Keratinocyte (primary cell): Measurements from ENCODE around the gene ZNF346. TPM values are rescaled to one million over a fixed set of nuclear protein-coding genes. Genes with fewer than 3 reads are reported as not detected.

Source experiments
- DNase-seq: peaks from one replicate; pipeline ENCODE4 v3.0.0-alpha.2; 2011; ENCODE audit warnings: low read depth, missing footprints, low spot score
- FAIRE-seq: peaks from 2 replicates; lab custom pipeline; 2011; peaks lifted over from hg19 to GRCh38; lab: Jason Lieb, UNC
- H2AFZ ChIP-seq: 2 replicates; pipeline ENCODE4 v1.6.0; 2012; ENCODE audit warnings: low read length, control low read depth, inconsistent platforms; ENCODE audit not compliant: control insufficient read depth
- H3K27ac ChIP-seq: 2 replicates; pipeline ENCODE4 v1.5.1; 2011; ENCODE audit warnings: low read length; ENCODE audit not compliant: control insufficient read depth, insufficient read depth
- H3K27me3 ChIP-seq: 3 replicates; pipeline ENCODE4 v1.6.0; 2011; ENCODE audit warnings: low read length; ENCODE audit not compliant: control insufficient read depth, insufficient read depth; ENCODE audit errors: extremely low read depth
- H3K36me3 ChIP-seq, 2 experiments: 2 replicates in 1 of 2; 3 replicates in 1 of 2; pipeline ENCODE4 v1.5.1; 2011; ENCODE audit warnings: low read length in 2 of 2, mild to moderate bottlenecking in 1 of 2; ENCODE audit not compliant: control insufficient read depth in 2 of 2, insufficient read depth in 2 of 2; ENCODE audit errors: extremely low read depth in 1 of 2
- H3K4me1 ChIP-seq: 3 replicates; pipeline ENCODE4 v1.5.1; 2011; ENCODE audit warnings: low read length; ENCODE audit not compliant: control insufficient read depth, insufficient read depth; ENCODE audit errors: extremely low read depth
- H3K4me2 ChIP-seq: 3 replicates; pipeline ENCODE4 v1.6.0; 2011; ENCODE audit warnings: low read depth, low read length; ENCODE audit not compliant: control insufficient read depth, insufficient read depth; ENCODE audit errors: extremely low read depth
- H3K4me3 ChIP-seq, 3 experiments: fragments of 200-600 bp in 1 of 3; sonication (generic) in 1 of 3; 2 replicates in 2 of 3; 3 replicates in 1 of 3; pipeline ENCODE4 v1.5.1; 2011 to 2016; ENCODE audit warnings: low read length in 3 of 3, mild to moderate bottlenecking in 3 of 3, control low read depth in 2 of 3, inconsistent platforms in 1 of 3, low read depth in 1 of 3, mixed read lengths in 1 of 3, mixed run types in 1 of 3, moderate library complexity in 1 of 3; ENCODE audit not compliant: control insufficient read depth in 2 of 3, insufficient read depth in 2 of 3; ENCODE audit errors: extremely low read depth in 1 of 3
- H3K79me2 ChIP-seq: 2 replicates; pipeline ENCODE4 v1.6.0; 2012; ENCODE audit warnings: low read length; ENCODE audit not compliant: control insufficient read depth, insufficient read depth
- H3K9ac ChIP-seq: 3 replicates; pipeline ENCODE4 v1.6.0; 2011; ENCODE audit warnings: low read length; ENCODE audit not compliant: control insufficient read depth, insufficient read depth; ENCODE audit errors: extremely low read depth
- H3K9me1 ChIP-seq: 3 replicates; pipeline ENCODE4 v1.6.0; 2011; ENCODE audit warnings: low read length; ENCODE audit not compliant: control insufficient read depth, insufficient read depth; ENCODE audit errors: extremely low read depth
- H3K9me3 ChIP-seq: 2 replicates; pipeline ENCODE4 v1.5.1; 2012; ENCODE audit warnings: low read depth, low read length; ENCODE audit not compliant: control insufficient read depth
- H4K20me1 ChIP-seq: 3 replicates; pipeline ENCODE4 v1.6.0; 2011; ENCODE audit warnings: low read length; ENCODE audit not compliant: control insufficient read depth, insufficient read depth; ENCODE audit errors: extremely low read depth
- CTCF ChIP-seq, 3 experiments: IDR thresholded peaks in 1 of 3; conservative IDR thresholded peaks in 1 of 3; optimal IDR thresholded peaks in 1 of 3; 2 replicates in 2 of 3; 3 replicates in 1 of 3; pipeline versions ENCODE3 to v1.5.1; 2011; ENCODE audit warnings: low read length in 3 of 3, mild to moderate bottlenecking in 3 of 3, moderate library complexity in 2 of 3, control low read depth in 1 of 3, inconsistent platforms in 1 of 3; ENCODE audit not compliant: insufficient read depth in 2 of 3; ENCODE audit errors: extremely low read depth in 1 of 3
- EZH2 ChIP-seq: IDR thresholded peaks from one replicate; pipeline ENCODE4 v1.6.1; 2012; ENCODE audit warnings: inconsistent platforms, mild to moderate bottlenecking, low read length, moderate library complexity
- dilution Hi-C: fragments of 300-500 bp; cut with MboI; formaldehyde crosslinking; loops from one replicate; pipeline ENCODE4 v1.7.0; 2020; ENCODE audit warnings: low sequenced_read_pairs; ENCODE audit not compliant: extremely low pct_ligation_motif_present
- polyA plus RNA-seq, 5 experiments: library from polyadenylated mRNA; depleted of rRNA in 3 of 5; stranded (reverse) in 3 of 5; stranded (forward) in 1 of 5; unstranded in 1 of 5; fragments of >200 nt; gene quantifications; 1 replicate in 1 of 5; 2 replicates in 3 of 5; 3 replicates in 1 of 5; pipeline versions ENCODE4 v1.2.1 to v1.2.3, GENCODE V29; 2011 to 2012; ENCODE audit warnings: missing spikeins in 2 of 5, low read depth in 1 of 5, low replicate concordance in 1 of 5

ZNF346 gene
- polyA plus RNA-seq, 1 donor (not counting 4 experiments of a cell fraction or from before 2014, with no cell fraction given): 9.5 TPM

GRCh38 chr5:177041936-177042335, 19.4 kb downstream of the ZNF346 start:
- H3K4me2 ChIP-seq: no peak overlapping the region
- no peak overlapping the region for H2AFZ ChIP-seq
- dilution Hi-C loops: no loop called here
- H4K20me1 ChIP-seq: no peaks in the 10 kb centered on the region
- DNase-seq (no peak), FAIRE-seq (no peak)
- no peak overlapping the region for H3K4me3 ChIP-seq
- H3K9ac ChIP-seq: no peak overlapping the region
- no peaks in the 10 kb centered on the region for H3K4me1 ChIP-seq
- TF ChIP-seq EZH2 (no peak), CTCF (optimal IDR thresholded peaks at IDR 0.05 in 1 of 3, IDR thresholded peaks at IDR 0.05 in 1 of 3, conservative IDR thresholded peaks at IDR 0.05 in 1 of 3; ENCODE audit: extremely low read depth in 1 of 3, insufficient read depth in 2 of 3, low read length in 3 of 3) (no peak)
- no peaks in the 10 kb centered on the region for H3K9me1 ChIP-seq
- no peak overlapping the region for H3K27ac ChIP-seq
- H3K79me2 ChIP-seq: peaks cover 4% of the 10 kb centered on the region
- H3K9me3 ChIP-seq: no peaks in the 10 kb centered on the region
- no peaks in the 10 kb centered on the region for H3K27me3 ChIP-seq
- peaks cover 7 to 10% of the 10 kb centered on the region in 2 experiments for H3K36me3 ChIP-seq

DNA sequence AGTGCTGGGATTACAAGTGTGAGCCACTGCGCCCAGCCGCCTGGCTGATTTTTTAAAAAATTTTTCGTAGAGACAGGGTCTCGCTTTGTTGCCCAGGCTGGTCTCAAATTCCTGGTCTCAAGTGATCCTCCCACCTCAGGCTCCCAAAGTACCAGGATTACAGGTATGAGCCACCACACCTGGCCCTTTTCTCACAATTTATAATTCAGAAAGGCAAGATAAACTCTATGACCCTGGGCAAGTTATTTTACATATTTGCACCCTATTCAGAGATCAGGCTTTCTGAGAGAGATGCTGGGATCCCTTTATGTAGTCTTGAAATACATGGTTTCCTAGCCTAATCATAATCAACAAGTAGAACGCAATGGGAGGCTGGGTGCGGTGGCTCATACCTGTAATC, 20.6 kb downstream of the ZNF346 start:
- TF ChIP-seq EZH2 (no peak), CTCF (optimal IDR thresholded peaks at IDR 0.05 in 1 of 3, IDR thresholded peaks at IDR 0.05 in 1 of 3, conservative IDR thresholded peaks at IDR 0.05 in 1 of 3; ENCODE audit: extremely low read depth in 1 of 3, insufficient read depth in 2 of 3, low read length in 3 of 3) (no peak)
- Histone ChIP-seq H2AFZ (no peak overlapping the region), H3K27ac (no peak overlapping the region), H3K36me3 (peaks cover 7 to 10% of the 10 kb centered on the region in 2 experiments), H3K27me3 (no peaks in the 10 kb centered on the region), H3K9me3 (no peaks in the 10 kb centered on the region), H3K4me3 (no peak overlapping the region), H4K20me1 (no peaks in the 10 kb centered on the region), H3K4me1 (no peaks in the 10 kb centered on the region), H3K79me2 (no peaks in the 10 kb centered on the region), H3K9me1 (no peaks in the 10 kb centered on the region), H3K9ac (no peak overlapping the region), H3K4me2 (no peak overlapping the region)
- dilution Hi-C loops: no loop called here
- FAIRE-seq: no peak
- DNase-seq: no peak
